Epithelial cell of esophagus (primary cell): ENCODE data around the gene THAP7.

Experiments
- DNase-seq: peaks from one replicate; pipeline ENCODE4 v3.0.0; 2010; ENCODE audit warnings: low read depth
- H3K4me3 ChIP-seq: 2 replicates; pipeline ENCODE4 v1.5.1; 2011; ENCODE audit warnings: mild to moderate bottlenecking, low read length, control low read depth
- CTCF ChIP-seq: IDR thresholded peaks from 2 replicates; pipeline ENCODE4 v1.5.1; 2011; ENCODE audit warnings: low read depth, mild to moderate bottlenecking, low read length, control low read depth, inconsistent platforms; ENCODE audit not compliant: insufficient read depth; ENCODE audit errors: missing control alignments

THAP7 gene

GRCh38 chr22:20994902-20995241 lies 7.0 kb downstream of the THAP7 start:
- H3K4me3 ChIP-seq, result no peak overlapping the region
- no peak for DNase-seq
- TF ChIP-seq CTCF, result no peak

GRCh38 chr22:20994128-20994901 lies 7.6 kb downstream of the THAP7 start:
- H3K4me3 ChIP-seq, result no peak overlapping the region
- TF ChIP-seq CTCF, result no peak
- DNase-seq, result no peak

GRCh38 chr22:20993304-20994127 lies 8.4 kb downstream of the THAP7 start:
- DNase-seq, result no peak
- no peak for TF ChIP-seq CTCF
- H3K4me3 ChIP-seq, result no peak overlapping the region

- no peak overlapping the region for H3K4me3 ChIP-seq
- DNase-seq, result no peak
- TF ChIP-seq CTCF, result no peak
These were observed 9.2 kb downstream of the THAP7 start for GRCh38 chr22:20992456-20993303.

GRCh38 chr22:20992056-20992442 lies 9.9 kb downstream of the THAP7 start:
- H3K4me3 ChIP-seq, result no peak overlapping the region
- TF ChIP-seq CTCF, result no peak
- DNase-seq, result no peak

GRCh38 chr22:20991252-20992055 lies 10.5 kb downstream of the THAP7 start:
- TF ChIP-seq CTCF, result no peak
- no peak overlapping the region for H3K4me3 ChIP-seq
- DNase-seq, result no peak
